ENCODE data around the gene PTK6. TPM values are rescaled to one million over a fixed set of nuclear protein-coding genes. Genes with fewer than 3 reads are reported as not detected.

The PTK6 gene
- total and polyA plus RNA-seq, 9 donors, result 0.07 to 0.46 (median 0.12) TPM; not detected in 2

GRCh38 chr20:63568986-63569949 is 32.1 kb upstream of the PTK6 start:
- Histone ChIP-seq H3K27ac (no peak overlapping the region), H3K27me3 (no peaks in the 10 kb centered on the region), H3K4me3 (no peak overlapping the region), H3K36me3 (no peaks in the 10 kb centered on the region), H3K9me3 (no peaks in the 10 kb centered on the region), H3K4me1 (ENCODE audit: insufficient read depth) (peaks cover 5% of the 10 kb centered on the region)
- intact Hi-C loops (cut with DNase I), result no loop called here
- no peak for DNase-seq
- WGBS, 3 donors, result 88 to 92% (median 91%) methylated on average over 44 to 46 of the region's 46 CpGs
- TF ChIP-seq POLR2A (IDR thresholded peaks at IDR 0.05) (no peak), EP300 (IDR thresholded peaks at IDR 0.05) (no peak), CTCF (IDR thresholded peaks at IDR 0.05) (no peak)

GRCh38 chr20:63568170-63568981 is 31.2 kb upstream of the PTK6 start:
- Histone ChIP-seq H3K36me3 (no peaks in the 10 kb centered on the region), H3K27ac (no peak overlapping the region), H3K9me3 (no peaks in the 10 kb centered on the region), H3K4me3 (no peak overlapping the region), H3K4me1 (ENCODE audit: insufficient read depth) (peaks cover 5% of the 10 kb centered on the region), H3K27me3 (no peaks in the 10 kb centered on the region)
- 89 to 90% (median 89%) methylated on average over 34 to 43 of the region's 43 CpGs for WGBS, 3 donors
- TF ChIP-seq EP300 (IDR thresholded peaks at IDR 0.05) (no peak), CTCF (IDR thresholded peaks at IDR 0.05) (no peak), POLR2A (IDR thresholded peaks at IDR 0.05) (no peak)
- no peak for DNase-seq
- intact Hi-C loops (cut with DNase I), result no loop called here

GRCh38 chr20:63567386-63568169 is 30.4 kb upstream of the PTK6 start:
- no peak overlapping the region for H3K4me3 ChIP-seq
- no peaks in the 10 kb centered on the region for H3K9me3 ChIP-seq
- no peaks in the 10 kb centered on the region for H3K4me1 ChIP-seq (ENCODE audit: insufficient read depth)
- no peak for DNase-seq
- WGBS, 3 donors, result 82 to 89% (median 82%) methylated on average over 31 to 37 of the region's 37 CpGs
- intact Hi-C loops (cut with DNase I), result no loop called here
- TF ChIP-seq EP300 (IDR thresholded peaks at IDR 0.05), result no peak
- TF ChIP-seq POLR2A (IDR thresholded peaks at IDR 0.05), result no peak
- no peak for TF ChIP-seq CTCF (IDR thresholded peaks at IDR 0.05)
- H3K36me3 ChIP-seq, result no peaks in the 10 kb centered on the region
- H3K27ac ChIP-seq, result no peak overlapping the region
- no peaks in the 10 kb centered on the region for H3K27me3 ChIP-seq

GRCh38 chr20:63567136-63567385 is 29.9 kb upstream of the PTK6 start:
- Histone ChIP-seq H3K27me3 (no peaks in the 10 kb centered on the region), H3K36me3 (no peaks in the 10 kb centered on the region), H3K4me3 (no peak overlapping the region), H3K27ac (no peak overlapping the region), H3K4me1 (ENCODE audit: insufficient read depth) (no peaks in the 10 kb centered on the region), H3K9me3 (no peaks in the 10 kb centered on the region)
- WGBS, 3 donors, result 94 to 97% (median 95%) methylated on average over 22 of the region's 22 CpGs
- intact Hi-C loops (cut with DNase I), result no loop called here
- DNase-seq, result no peak
- no peak for TF ChIP-seq EP300 (IDR thresholded peaks at IDR 0.05)
- TF ChIP-seq CTCF (IDR thresholded peaks at IDR 0.05), result no peak
- no peak for TF ChIP-seq POLR2A (IDR thresholded peaks at IDR 0.05)
